Activated T-cell treated with anti-CD3 and anti-CD28 coated beads for 24 hours (primary cell): ENCODE data around the gene RBBP6.
"Not testable (repeated sequence)": the region's sequence is repeated elsewhere in the genome, so short reads cannot be mapped to it uniquely, and the experiment has no call there.

Source experiments
- DNase-seq: peaks from one replicate; pipeline ENCODE4 v3.0.0-alpha.2; 2020; ENCODE audit warnings: low read depth

RBBP6 gene, protein sequence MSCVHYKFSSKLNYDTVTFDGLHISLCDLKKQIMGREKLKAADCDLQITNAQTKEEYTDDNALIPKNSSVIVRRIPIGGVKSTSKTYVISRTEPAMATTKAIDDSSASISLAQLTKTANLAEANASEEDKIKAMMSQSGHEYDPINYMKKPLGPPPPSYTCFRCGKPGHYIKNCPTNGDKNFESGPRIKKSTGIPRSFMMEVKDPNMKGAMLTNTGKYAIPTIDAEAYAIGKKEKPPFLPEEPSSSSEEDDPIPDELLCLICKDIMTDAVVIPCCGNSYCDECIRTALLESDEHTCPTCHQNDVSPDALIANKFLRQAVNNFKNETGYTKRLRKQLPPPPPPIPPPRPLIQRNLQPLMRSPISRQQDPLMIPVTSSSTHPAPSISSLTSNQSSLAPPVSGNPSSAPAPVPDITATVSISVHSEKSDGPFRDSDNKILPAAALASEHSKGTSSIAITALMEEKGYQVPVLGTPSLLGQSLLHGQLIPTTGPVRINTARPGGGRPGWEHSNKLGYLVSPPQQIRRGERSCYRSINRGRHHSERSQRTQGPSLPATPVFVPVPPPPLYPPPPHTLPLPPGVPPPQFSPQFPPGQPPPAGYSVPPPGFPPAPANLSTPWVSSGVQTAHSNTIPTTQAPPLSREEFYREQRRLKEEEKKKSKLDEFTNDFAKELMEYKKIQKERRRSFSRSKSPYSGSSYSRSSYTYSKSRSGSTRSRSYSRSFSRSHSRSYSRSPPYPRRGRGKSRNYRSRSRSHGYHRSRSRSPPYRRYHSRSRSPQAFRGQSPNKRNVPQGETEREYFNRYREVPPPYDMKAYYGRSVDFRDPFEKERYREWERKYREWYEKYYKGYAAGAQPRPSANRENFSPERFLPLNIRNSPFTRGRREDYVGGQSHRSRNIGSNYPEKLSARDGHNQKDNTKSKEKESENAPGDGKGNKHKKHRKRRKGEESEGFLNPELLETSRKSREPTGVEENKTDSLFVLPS (N-terminal part only)

DNA sequence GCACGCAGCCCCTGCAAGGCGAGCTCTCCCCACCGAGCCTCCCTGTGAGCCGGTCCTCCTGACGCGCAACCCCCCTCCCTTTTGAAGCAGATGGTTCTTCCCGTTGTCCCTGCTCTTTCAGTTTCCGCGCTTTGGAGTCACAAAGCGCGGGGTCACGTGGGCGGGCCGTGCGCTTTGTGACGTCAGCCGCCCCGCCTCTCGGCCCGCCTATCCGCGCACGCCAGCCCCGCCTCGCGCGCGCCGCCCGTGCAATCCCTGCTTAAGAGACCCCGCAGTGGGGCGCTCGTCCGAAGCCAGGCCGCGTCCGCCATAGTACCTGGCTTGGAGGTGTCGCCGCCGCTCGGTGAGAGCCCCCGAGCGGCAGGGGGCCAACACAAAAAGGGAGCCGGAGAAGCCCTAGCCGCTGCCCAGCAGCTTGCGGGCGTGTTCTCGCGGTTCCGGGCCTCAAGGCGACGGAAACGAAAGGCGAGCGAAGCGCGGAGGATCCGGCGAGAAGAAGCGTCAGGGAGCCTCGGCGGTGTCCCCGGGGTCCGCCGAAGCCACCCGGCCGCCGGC lies at the start of gene RBBP6:
Gene RBBP6, plus strand, starts transcription at position 272 of the 555 bp plus-strand sequence. CDS start 1,061 bp downstream, outside the sequence.
- peak; percentile 91 for DNase-seq

DNA sequence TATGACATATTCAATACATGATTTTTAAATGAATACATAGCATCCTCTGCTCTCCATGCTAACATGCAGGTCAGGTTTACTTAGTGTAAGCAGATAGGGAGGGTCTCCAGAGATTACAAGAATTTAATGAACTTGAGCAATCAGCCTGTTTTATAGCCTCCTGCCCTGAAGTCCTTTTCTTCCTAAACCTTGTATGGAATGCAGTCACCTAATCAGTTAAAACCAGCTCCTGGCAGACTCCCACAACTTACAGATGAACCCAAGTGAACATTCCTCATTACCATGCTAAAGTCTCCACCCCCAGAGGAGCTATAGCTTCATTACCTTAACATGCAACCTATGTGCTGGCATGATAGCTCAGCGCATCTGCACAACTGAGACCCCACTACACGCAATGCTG lies 48.5 kb upstream of the RBBP6 start:
- no peak for DNase-seq

DNA sequence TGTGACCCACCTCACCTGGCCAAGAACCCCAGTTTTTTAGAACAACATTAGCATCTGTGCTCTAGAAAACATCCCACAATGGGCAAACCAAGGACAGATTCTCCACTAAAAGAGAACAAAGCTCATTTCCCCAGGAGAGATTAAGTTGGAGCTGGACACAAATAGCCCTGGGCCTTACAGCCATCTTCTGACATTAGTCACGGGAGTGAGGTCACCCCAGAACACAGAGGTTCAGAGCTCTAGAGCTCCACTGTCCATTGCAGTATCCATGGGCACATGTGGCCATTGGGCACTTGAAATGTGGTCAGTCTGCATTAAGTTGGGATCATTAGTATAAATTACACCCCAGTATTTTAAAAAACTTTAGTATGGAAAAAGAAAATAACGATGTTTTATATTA lies 47.6 kb upstream of the RBBP6 start:
- DNase-seq: no peak

DNA sequence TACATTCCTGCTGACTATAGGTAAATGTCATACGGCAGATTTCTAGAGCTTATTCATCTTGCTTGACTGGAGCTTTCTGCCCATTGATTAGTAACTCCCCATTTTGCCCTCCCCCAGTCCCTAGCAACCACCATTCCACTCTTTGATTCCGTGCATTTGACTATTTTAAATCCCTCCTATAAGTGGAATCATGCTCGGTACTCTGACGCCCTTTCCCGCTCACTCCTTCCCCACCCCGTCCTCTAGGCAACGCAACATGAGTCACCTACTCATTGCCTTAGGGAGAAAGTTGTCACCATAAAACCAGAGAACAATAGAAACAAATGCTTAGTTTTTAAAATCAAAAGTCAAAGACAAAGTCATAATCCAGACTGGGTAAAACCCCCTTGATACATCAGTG lies 45.5 kb upstream of the RBBP6 start:
- no peak for DNase-seq

DNA sequence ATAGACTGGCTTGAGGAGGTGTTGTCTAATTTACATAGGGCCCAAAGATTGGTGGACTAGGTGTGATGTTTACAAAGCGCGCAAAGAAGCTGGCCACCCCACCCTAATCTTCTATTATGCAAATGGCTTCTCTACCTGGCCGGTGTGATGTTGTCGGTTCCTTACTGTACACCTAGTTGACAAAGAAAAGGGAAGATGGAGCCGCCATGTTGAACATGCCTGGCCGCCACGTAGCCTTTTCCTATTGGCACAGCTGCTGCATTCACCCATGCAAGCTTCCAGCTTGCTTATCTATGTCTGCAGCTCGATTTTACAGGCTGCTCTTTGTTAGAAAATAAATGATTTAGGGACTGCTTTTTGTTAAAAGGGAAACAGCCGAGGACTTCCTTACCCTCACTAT lies 44.2 kb upstream of the RBBP6 start:
- not testable (repeated sequence) for DNase-seq

DNA sequence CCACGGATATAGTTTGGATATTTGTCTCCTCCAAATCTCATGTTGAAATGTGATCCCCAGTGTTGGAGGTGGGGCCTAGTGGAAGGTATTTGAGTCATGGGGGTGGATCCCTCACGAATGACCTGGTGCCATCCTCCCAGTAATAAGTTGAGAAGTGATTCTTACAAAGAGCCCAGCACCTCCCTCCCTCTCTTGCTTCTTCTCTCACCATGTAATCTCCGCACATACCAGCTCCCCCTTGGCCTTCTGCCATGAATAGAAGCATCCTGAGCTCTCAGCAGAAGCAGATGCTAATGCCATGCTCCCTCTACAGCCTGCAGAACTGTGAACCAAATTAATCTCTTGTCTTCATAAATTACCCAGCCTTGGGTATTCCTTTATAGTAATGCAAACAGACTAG lies 41.9 kb upstream of the RBBP6 start:
- no peak for DNase-seq

DNA sequence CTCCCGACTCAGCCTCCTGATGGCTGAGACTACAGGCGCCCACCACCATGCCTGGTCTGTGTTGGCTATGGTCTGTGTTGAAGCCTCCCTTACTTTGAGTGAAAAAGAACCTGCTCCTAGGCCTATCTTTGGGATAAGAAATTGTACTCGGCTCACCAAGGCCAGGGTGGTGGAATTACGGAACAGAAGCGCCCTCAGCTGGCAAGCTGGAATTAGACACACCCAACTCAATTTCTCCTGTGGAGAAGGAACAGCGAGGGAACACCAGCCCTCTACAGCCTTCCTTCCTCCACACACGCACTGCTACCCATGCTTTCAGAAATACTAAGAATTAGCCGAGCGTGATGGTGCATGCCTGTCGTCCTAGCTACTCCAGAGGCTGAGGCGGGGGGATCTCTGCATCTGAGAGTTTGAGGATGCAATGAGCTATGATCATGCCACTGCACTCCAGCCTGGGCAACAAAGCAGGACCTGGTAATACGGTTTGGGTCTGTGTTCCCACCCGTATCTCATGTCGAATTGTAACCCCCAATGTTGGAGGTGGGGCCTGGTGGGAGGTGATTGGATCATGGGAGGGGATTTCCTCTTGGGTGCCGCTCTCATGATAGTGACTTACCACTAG lies 40.1 kb upstream of the RBBP6 start:
- DNase-seq: no peak

DNA sequence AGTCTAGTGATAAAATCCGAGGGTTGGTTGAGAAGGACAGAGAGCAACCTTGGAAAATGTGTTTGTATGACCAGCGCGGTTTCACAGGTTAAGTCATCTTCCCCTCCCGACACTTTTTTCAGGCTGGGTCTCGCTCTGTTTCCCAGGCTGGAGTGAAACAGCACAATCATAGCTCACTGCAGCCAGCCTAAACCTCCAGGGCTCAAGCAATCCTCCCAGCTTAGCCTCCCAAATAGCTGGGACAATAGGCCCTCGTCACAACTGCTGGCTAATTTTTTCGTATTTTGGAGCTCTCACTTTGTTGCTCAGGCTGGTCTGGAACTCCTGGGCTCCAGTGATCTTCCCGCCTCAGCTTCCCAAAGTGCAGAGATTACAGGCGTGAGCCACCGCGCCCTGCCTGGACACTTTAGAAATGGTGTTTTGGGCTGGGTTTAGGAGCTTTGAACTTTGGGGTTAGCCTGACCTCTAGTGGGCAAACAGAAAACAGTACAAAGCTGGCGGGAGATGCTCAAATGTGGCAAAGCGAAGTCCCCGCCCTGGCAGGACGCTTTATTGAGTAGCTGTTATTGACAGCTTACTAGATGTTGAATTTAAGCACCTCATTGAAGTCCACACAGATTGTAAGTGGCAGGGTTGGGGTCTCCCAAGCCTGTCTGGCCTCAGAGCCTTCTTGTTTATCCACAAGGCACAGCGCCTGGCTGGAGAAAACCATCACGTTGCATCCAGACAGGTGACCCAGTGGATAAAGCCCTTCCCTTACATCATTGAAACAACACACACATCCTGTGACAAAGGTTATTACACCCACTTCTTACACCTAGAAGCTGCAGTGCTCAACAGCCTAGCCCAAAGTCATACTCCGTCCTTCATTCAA lies 34.7 kb upstream of the RBBP6 start:
- DNase-seq: peak; percentile 47

DNA sequence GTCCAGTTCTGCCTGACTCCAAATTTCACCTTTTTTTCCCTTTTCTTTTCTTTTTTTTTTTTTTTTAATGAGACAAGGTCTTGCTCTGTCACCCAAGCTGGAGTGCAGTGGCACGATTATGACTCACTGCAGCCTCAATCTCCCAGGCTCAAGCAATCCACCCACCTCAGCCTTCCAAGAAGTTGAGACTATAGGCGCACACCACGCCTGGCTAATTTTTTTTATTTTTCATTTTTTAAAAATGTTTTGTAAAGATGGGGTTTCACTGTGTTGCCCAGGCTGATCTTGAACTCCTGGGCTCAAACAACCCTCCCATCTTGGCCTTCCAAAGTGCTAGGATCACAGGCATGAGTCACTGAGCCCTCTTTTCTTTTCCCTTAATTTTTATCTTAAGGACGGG lies 33.4 kb upstream of the RBBP6 start:
- DNase-seq: no peak

DNA sequence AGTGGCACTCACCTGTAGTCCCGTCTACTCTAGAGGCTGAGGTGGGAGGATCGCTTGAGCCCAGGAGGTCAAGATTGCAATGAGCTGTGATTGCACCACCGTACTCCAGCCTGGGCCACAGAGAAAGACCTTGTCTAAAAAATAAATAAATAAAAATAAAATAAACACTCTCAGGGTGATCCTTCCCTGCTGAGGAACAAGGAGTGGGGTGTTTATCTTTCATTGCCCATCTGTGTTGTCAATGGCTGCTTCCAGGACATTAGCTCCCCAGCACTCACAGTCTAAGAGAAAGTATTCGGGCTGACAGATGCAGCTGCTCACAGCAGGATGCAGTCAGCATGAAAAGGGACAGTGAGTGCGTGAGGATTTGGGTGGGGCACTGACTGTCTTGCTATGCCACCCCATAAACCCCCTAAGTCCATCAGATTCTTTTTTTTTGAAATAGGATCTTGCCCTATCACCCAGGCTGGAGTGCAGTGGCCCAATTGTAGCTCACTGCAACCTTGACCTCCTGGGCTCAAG lies 31.3 kb upstream of the RBBP6 start:
- DNase-seq: no peak

DNA sequence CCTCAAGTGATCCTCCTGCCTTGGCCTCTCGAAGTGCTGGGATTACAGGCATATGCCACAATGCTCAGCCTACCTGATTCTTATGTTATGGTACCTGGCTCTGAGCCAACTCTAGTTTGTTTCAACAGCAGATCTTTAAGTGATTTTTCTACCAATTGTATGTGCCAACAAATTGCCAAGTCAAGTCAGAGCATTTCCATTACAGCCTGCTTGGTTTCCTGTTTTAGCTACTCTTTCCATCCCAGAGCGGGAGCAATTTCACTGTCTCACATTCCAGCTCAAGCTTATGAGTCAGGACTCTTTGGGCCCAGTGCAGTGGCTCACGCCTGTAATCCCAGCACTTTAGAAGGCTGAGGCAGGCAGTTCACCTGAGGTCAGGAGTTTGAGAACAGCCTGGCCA lies 30.8 kb upstream of the RBBP6 start:
- no peak for DNase-seq

DNA sequence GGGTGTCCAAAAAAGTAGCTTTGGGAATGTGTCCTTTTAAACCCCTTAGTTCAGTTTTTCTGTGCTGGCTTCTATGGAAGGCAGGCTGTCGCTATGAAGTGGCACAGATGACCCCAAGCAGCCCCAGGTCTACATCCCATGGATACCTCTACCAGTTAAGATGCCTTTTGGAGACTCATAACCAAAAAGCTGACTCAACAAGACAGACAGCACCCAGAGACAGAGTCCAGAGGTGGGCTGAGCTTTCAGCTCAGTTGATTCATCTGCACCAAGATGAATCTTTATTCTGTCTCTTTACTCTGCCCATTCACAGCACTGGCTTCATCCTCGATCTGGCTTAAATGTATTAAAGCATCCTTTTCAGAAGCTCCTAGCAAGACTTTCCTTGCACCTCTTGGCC lies 29.8 kb upstream of the RBBP6 start:
- no peak for DNase-seq

DNA sequence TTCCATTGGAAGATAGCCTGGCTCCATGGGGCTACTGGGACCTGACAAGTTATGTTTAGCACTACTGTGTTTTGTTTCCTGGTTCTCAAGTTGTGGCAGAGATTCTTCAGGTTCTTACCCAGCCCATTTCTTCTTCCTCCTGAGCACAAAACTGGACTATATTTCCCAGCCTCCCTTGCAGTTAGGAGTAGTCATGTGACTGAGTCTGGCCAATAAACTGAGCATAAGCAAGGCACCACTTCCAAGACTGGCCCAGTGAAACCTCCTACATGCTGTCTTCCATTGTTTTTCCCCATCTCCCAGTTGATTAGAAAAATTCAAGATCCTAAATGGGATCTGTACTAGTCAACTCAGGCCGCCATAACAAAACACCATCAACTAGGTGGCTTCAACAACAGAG lies 28.2 kb upstream of the RBBP6 start:
- no peak for DNase-seq

DNA sequence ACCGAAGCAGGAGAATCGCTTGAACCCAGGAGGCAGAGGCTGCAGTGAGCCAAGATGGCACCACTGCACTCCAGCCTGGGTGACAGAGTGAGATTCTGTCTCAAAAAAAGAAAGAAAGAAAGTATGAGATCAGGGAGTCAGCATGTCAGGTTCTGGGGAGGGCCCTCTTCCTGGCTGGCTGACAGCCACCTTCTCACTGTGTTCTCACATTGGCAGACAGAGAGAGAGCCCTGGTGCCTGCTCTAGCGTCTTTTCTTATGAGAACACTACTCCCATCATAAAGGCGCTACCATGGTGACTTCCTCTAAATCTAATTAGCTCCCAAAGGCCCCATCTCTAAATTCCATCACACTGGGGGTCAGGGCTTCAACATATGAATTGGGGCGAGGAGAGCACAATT lies 27.6 kb upstream of the RBBP6 start:
- no peak for DNase-seq

DNA sequence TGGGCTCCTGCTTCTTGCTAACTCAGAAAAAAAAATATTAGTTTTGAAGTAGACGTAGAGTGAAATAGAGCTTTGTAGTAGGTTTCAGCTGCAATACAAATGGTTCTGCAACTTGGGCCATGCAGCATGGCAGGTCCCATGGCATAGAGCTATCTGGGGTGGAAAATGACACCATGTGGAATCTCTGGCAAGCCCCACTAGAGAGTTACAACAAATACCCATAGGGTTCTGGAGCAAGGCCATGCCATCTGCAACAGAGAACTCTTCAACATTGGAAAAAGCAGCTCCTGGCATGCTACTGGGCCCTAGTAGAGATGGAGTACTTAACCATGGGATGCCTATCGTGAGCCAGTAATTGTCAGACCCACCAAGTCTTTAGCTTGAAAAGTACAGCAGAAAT lies 25.3 kb upstream of the RBBP6 start:
- DNase-seq: no peak

DNA sequence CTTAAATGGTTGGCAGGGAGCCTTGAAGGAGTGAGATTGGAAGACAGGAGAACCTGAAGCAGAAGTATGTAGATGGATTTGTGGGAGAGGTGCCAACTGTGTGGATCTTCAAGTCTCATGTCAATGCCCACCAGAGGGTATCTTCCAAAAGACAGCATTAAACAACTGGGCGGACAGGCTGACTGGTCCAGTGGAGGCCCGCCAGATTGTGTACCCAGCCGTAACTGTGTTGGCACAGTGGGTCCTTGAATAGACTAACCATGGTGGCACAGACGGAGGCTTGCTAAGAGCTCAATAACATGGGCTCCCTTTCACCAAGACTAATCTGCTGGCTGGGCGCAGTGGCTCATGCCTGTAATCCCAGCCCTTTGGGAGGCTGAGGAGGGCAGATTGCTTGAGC lies 24.2 kb upstream of the RBBP6 start:
- no peak for DNase-seq

DNA sequence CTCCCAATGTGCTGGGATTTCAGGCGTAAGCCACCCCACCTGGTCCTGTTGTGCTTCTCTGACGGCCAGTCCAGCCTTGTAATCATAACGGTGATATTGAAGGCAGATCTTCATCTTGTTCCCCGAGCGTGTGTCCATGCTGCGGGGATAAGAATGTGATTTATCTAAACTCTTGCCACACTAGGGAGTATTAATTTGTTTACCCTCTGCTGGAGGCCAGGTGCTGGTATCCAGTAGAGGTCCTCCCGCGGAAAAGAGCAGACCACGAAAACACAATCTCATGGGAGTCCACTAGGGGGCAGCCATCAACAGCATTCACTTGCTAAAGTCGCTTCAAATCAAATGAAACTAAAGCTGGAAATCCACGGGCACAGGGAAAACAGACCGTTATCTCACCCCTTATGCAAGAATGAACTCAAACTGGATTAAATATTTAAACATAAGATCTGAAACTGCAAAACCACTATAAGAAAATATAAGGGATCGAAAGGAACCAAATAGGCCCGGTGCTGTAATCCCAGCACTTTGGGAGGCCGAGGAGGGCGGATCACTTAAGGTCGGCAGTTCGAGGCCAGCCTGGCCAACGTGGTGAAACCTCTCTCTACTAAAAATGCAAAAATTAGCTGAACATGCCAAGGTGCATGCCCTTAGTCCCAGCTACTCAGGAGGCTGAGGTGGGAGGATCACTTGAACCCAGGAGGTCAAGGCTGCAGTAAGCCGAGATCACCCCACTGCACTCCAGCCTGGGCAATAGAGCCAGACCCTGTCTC lies 22.3 kb upstream of the RBBP6 start:
- peak; percentile 70 for DNase-seq

DNA sequence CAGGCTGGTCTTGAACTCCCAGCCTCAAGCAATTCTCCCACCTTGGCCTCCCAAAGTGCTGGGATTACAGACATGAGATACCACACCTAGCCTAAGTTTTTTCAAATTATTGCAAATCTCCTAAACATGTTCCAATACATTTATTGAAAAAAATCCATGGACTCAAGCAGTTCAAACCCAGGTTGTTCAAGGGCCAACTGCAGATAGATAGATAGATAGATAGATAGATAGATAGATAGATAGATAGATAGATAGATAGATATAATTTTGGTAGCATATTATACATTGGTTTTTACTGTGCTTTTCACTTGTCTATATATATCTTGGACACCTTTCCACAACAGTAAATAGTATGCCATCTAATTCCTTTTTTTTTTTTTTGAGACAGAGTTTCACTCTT lies 20.9 kb upstream of the RBBP6 start:
- no peak for DNase-seq

DNA sequence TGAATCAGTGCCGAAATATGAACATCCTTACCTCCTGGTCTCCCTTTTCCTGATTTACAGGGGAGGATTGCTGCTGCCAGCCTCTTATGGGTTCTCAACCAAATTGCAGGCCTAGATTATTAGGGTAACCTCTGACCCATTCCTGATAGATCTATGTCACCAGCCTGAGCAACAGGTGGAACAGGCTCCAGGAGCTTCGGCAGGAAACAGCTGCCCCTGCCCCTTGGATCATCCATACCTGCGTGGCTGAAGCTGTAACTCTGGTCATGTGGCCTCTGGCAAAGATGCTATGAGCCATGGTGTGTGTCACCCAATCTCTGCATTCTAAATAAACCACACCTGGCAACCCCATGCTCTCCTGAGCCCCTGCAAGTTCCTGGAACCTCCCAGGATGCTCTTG lies 18.4 kb upstream of the RBBP6 start:
- no peak for DNase-seq

DNA sequence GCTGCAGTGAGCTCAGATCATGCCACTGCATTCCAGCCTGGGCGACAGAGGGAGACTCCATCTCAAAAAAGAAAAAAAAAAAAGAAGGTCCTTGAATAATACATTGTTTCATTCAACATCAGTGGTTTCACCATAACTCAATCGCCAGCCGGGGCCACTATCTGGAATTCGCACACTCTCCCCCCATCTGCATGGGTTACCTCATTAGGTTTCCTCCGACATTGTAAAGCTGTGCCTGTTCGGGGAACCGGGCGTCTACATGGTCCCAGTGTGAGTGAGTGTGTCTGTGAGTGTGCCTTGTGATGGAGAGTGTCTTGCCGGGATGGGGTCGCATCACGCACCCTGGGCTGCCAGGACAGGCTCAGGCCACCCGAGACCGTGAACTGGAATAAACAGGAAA lies 16.6 kb upstream of the RBBP6 start:
- no peak for DNase-seq
